Hepatocyte (in vitro differentiated cells): Measurements from ENCODE around the gene IRF2BP1. TPM values are rescaled to one million over a fixed set of nuclear protein-coding genes. Genes with fewer than 3 reads are reported as not detected.

ENCODE experiments used
- DNase-seq: peaks from one replicate; pipeline ENCODE4 v3.0.0-alpha.2; 2016; ENCODE audit warnings: low spot score
- H2AFZ ChIP-seq: fragments of 200-600 bp; sonication (generic); 2 replicates; pipeline ENCODE4 v1.6.0; 2016; ENCODE audit warnings: antibody characterized with exemption, mild to moderate bottlenecking
- H3K27ac ChIP-seq: fragments of 200-600 bp; sonication (generic); 2 replicates; pipeline ENCODE4 v1.5.1; 2016; ENCODE audit warnings: mild to moderate bottlenecking
- H3K27me3 ChIP-seq: fragments of 200-600 bp; sonication (generic); 2 replicates; pipeline ENCODE4 v1.6.1; 2016
- H3K36me3 ChIP-seq: fragments of 200-600 bp; sonication (generic); replicated peaks from 2 replicates; pipeline ENCODE4 v1.5.1; 2016; ENCODE audit warnings: low read depth; ENCODE audit not compliant: insufficient read depth
- H3K4me1 ChIP-seq: fragments of 200-600 bp; sonication (generic); 2 replicates; pipeline ENCODE4 v1.5.1; 2016; ENCODE audit warnings: mild to moderate bottlenecking, moderate library complexity; ENCODE audit not compliant: insufficient read depth
- H3K4me2 ChIP-seq: fragments of 200-600 bp; sonication (generic); 2 replicates; pipeline ENCODE4 v1.6.0; 2016
- H3K4me3 ChIP-seq: fragments of 200-600 bp; sonication (generic); 2 replicates; pipeline ENCODE4 v1.5.1; 2016; ENCODE audit warnings: mild to moderate bottlenecking
- H3K79me2 ChIP-seq: fragments of 200-600 bp; sonication (generic); 2 replicates; pipeline ENCODE4 v1.6.0; 2017; ENCODE audit warnings: mild to moderate bottlenecking
- H3K9me2 ChIP-seq: fragments of 200-600 bp; sonication (generic); replicated peaks from 2 replicates; pipeline ENCODE4 v1.6.0; 2017; ENCODE audit warnings: mild to moderate bottlenecking; ENCODE audit not compliant: insufficient read depth
- H3K9me3 ChIP-seq: fragments of 200-600 bp; sonication (generic); 2 replicates; pipeline ENCODE4 v1.5.1; 2016; ENCODE audit warnings: low read depth, mild to moderate bottlenecking
- H4K20me1 ChIP-seq: fragments of 200-600 bp; sonication (generic); 2 replicates; pipeline ENCODE4 v1.6.0; 2016; ENCODE audit warnings: mild to moderate bottlenecking; ENCODE audit not compliant: insufficient read depth, poor library complexity, severe bottlenecking
- EZH2 ChIP-seq: fragments of 200-600 bp; sonication (generic); IDR thresholded peaks from 2 replicates; pipeline ENCODE4 v1.6.1; 2016; ENCODE audit warnings: antibody characterized with exemption, mild to moderate bottlenecking, borderline replicate concordance
- EZH2phosphoT487 ChIP-seq: fragments of 200-600 bp; sonication (generic); IDR thresholded peaks from one replicate; pipeline ENCODE4 v1.6.1; 2018; ENCODE audit warnings: antibody characterized with exemption, mild to moderate bottlenecking, low read depth, moderate library complexity; ENCODE audit not compliant: unreplicated experiment, severe bottlenecking
- WGBS: methylation state at CpG from one replicate; pipeline ENCODE4 v1.1.6; 2016; ENCODE audit warnings: low lambda C conversion rate; ENCODE audit errors: missing lambda C conversion rate; 5-methylcytosine and 5-hydroxymethylcytosine counted together
- polyA plus RNA-seq: library from polyadenylated mRNA; unstranded; fragments of >200 nt; fragmentation: Nextera tagmentation; extraction: Ambion mirVana; gene quantifications from 2 replicates; pipeline ENCODE4 v1.2.1, GENCODE V29; 2016
- total RNA-seq: library from RNA; depleted of rRNA; stranded (reverse); fragments of >200 nt; gene quantifications from 2 replicates; pipeline ENCODE4 v1.2.3, GENCODE V29; 2014
- TF ChIP-seq, protein P1 (sequence below): fragments of 200-600 bp; sonication (generic); IDR thresholded peaks from 2 replicates; pipeline ENCODE4 v1.5.1; 2016; ENCODE audit warnings: antibody characterized with exemption, mild to moderate bottlenecking; ENCODE audit not compliant: poor library complexity

The IRF2BP1 gene
- total and polyA plus RNA-seq, 2 experiments from 2014 or later: 11.5 to 25.2 TPM

DNA sequence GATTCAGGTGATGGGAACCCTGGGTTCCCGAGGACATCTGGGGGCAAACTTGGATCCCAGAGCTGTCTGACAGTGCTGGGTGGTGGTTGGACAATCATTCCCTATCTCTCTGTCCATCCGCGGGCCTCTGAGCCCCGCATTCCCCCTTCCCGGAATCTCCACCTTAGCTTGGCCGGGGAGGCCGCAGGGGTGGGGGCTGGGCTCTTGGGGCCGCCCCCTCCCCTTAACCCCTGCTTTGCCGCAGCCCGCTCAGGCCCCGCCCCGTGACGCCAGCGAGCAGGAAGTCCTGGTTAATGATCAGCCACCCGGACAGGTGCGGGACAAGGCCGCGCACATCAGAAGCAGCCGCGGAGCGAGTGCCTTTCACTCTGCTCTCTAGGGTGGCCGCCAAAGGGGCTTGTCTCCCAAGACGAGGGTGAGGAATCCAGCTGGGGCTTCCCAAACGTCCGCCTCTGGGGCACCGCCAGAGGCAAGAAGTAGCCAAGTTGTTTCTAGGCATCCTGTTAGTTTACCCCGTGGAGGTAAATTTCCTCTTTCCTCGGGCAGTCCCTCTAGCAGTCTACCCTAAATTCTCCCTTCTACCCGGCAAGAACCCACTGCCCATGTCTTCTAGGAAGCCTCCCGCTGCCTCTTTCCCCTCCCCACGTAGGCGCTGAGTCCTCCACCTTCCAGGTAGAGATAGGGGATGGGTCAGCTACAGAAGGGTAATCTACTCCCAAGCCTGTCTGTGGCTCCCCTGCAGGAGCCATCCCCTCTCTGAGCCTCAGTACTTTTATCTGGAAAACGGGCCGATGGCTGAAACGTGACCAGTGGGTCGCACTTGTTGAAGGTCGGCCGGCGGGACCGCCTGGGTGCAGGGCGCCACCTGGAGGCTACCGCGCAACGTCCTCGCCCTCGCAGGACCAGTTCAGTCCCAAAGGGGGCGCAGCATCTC is 3.0 kb downstream of the IRF2BP1 start:
- no peak overlapping the region for H3K4me3 ChIP-seq
- TF ChIP-seq, protein P1, sequence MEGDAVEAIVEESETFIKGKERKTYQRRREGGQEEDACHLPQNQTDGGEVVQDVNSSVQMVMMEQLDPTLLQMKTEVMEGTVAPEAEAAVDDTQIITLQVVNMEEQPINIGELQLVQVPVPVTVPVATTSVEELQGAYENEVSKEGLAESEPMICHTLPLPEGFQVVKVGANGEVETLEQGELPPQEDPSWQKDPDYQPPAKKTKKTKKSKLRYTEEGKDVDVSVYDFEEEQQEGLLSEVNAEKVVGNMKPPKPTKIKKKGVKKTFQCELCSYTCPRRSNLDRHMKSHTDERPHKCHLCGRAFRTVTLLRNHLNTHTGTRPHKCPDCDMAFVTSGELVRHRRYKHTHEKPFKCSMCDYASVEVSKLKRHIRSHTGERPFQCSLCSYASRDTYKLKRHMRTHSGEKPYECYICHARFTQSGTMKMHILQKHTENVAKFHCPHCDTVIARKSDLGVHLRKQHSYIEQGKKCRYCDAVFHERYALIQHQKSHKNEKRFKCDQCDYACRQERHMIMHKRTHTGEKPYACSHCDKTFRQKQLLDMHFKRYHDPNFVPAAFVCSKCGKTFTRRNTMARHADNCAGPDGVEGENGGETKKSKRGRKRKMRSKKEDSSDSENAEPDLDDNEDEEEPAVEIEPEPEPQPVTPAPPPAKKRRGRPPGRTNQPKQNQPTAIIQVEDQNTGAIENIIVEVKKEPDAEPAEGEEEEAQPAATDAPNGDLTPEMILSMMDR: peak; percentile 99
- no peak for TF ChIP-seq EZH2phosphoT487
- WGBS: 11% methylated on average over 37 of the region's 47 CpGs

DNA sequence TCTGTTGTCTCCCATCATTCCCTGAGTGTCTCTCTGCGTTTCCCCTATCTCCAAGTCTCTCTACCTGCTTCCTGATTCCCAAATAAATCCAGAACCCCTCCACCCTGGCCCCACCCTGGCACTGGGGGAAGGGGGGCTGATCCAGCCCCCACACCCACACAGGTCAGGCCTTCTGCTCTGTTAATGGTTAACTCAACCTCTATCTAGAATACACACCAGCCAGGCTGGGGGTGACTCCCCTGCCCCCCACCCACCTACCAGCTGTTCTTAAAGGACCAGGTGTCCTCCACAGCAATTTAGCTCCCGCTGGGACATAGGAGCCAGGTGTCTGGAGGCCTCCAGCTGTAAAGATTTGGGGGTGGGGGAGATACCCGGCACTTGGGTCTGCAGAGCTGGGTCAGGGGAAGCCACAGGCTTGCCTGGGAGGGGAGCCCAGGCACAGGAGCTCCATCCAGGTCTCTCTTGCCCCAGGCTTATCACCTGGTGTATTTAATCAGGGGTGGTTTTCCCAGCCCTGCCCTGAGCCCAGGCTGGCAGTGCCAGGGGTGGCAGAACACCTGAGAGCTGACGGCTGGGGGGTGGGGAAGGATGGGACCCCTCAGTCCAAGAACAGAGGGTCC is 3.9 kb downstream of the IRF2BP1 start:
- Histone ChIP-seq H3K36me3 (no peaks in the 10 kb centered on the region), H3K9me2 (no peaks in the 10 kb centered on the region), H3K4me1 (peaks cover 29% of the 10 kb centered on the region), H3K4me3 (no peak overlapping the region), H2AFZ (no peak overlapping the region), H4K20me1 (peaks cover 19% of the 10 kb centered on the region), H3K79me2 (peaks cover 22% of the 10 kb centered on the region), H3K27ac (peak overlapping the region; percentile 96), H3K9me3 (no peaks in the 10 kb centered on the region), H3K4me2 (peak overlapping the region; percentile 93), H3K27me3 (no peaks in the 10 kb centered on the region)
- WGBS: 17% methylated on average over 4 of the region's 4 CpGs
- TF ChIP-seq EZH2 (no peak), EZH2phosphoT487 (no peak)
- TF ChIP-seq, protein P1: no peak
- peak; percentile 88 for DNase-seq

More for the DNA sequence above, 3.0 kb downstream of the IRF2BP1 start:
- peak overlapping the region; percentile 96 for H3K27ac ChIP-seq
- H3K9me2 ChIP-seq: no peaks in the 10 kb centered on the region
- peaks cover 22% of the 10 kb centered on the region for H3K79me2 ChIP-seq
- H3K27me3 ChIP-seq: no peaks in the 10 kb centered on the region
- H3K4me1 ChIP-seq: peaks cover 24% of the 10 kb centered on the region
- H4K20me1 ChIP-seq: peaks cover 19% of the 10 kb centered on the region
- no peaks in the 10 kb centered on the region for H3K36me3 ChIP-seq
- H3K9me3 ChIP-seq: no peaks in the 10 kb centered on the region
- DNase-seq: peak; percentile 95
- peak overlapping the region; percentile 93 for H3K4me2 ChIP-seq
- H2AFZ ChIP-seq: no peak overlapping the region

DNA sequence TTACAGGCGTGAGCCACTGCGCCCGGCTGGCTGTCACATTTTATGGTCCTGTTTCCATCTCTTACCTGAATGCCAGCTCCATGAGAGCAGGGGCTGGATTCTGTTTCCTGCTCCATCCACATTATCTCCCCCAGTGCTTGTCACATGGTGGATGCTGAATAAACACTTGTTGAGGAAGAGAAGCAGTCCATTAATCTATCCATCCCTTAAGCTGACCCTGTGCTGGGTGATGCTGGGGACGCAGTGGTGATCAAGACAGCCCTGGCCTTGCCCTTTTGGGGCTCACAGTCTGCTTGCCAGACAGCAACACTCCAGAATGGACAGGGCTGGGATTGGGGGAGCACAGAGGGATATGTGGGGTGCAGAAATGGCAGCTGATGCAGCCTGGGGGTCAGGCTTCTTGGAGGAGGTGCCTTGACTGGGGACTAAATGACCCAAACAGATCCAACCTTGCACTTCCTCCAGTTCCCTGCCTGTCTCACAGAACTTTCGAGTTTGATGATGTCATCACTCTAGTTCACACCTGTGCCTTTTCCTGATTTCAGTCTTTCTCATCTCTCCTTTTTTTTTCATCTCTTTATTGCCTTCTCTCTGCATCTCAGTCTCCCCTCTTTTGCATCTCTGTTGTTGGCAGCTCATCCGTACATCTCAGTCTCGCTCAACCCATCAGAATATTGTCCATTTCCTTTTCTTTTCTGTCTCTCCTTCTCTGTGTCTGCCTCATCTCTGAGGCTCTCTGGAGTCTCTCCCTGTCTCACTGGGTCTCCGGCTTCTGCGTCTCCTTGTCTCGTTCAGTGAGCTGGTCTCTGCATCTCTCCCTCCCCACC is 4.6 kb downstream of the IRF2BP1 start:
- H3K4me1 ChIP-seq: peaks cover 36% of the 10 kb centered on the region
- 53% methylated on average over 10 of the region's 10 CpGs for WGBS

More for the DNA sequence above, 4.6 kb downstream of the IRF2BP1 start:
- Histone ChIP-seq H3K79me2 (peaks cover 22% of the 10 kb centered on the region), H3K27ac (peak overlapping the region; percentile 96), H3K36me3 (no peaks in the 10 kb centered on the region), H4K20me1 (peaks cover 19% of the 10 kb centered on the region), H3K9me2 (no peaks in the 10 kb centered on the region), H3K27me3 (no peaks in the 10 kb centered on the region), H2AFZ (no peak overlapping the region), H3K4me2 (peak overlapping the region; percentile 93), H3K9me3 (no peaks in the 10 kb centered on the region), H3K4me3 (no peak overlapping the region)
- TF ChIP-seq EZH2phosphoT487 (no peak), EZH2 (no peak)
- DNase-seq: peak; percentile 52
